HepG2 (cell line): ENCODE data around the gene HUNK. TPM values are rescaled to one million over a fixed set of nuclear protein-coding genes. Genes with fewer than 3 reads are reported as not detected.

Source experiments
- ATF7-NPFF ChIP-seq: sonication (generic); formaldehyde crosslinking; IDR thresholded peaks from 2 replicates; pipeline ENCODE4 v1.8.1; 2023; ENCODE audit warnings: mild to moderate bottlenecking, low read depth, missing genetic modification reagents, moderate library complexity
- CENPT ChIP-seq: sonication (generic); formaldehyde crosslinking; IDR thresholded peaks from 2 replicates; pipeline ENCODE4 v1.8.0; 2022; ENCODE audit warnings: low read depth, mild to moderate bottlenecking, moderate library complexity, missing genetic modification reagents
- DR1 ChIP-seq: sonication (generic); formaldehyde crosslinking; IDR thresholded peaks from 2 replicates; pipeline ENCODE4 v1.8.0; 2021; ENCODE audit warnings: mild to moderate bottlenecking, missing genetic modification reagents, inconsistent platforms
- FOXO1 ChIP-seq: sonication (generic); formaldehyde crosslinking; IDR thresholded peaks from 2 replicates; pipeline ENCODE4 v1.4.0; 2020; ENCODE audit warnings: missing genetic modification reagents
- HES4 ChIP-seq: sonication (generic); formaldehyde crosslinking; IDR thresholded peaks from 2 replicates; pipeline ENCODE4 v1.9.0; 2021; ENCODE audit warnings: mild to moderate bottlenecking, missing genetic modification reagents, borderline replicate concordance
- KLF6 ChIP-seq: IDR thresholded peaks from 2 replicates; pipeline ENCODE4 v1.8.0; 2016; ENCODE audit warnings: missing biosample characterization, missing genetic modification reagents
- MYC ChIP-seq: sonication (generic); formaldehyde crosslinking; IDR thresholded peaks from 2 replicates; pipeline ENCODE4 v1.9.0; 2021; ENCODE audit warnings: missing genetic modification reagents, borderline replicate concordance
- NCOA2 ChIP-seq: sonication (generic); formaldehyde crosslinking; IDR thresholded peaks from 2 replicates; pipeline ENCODE4 v1.8.0; 2022; ENCODE audit warnings: inconsistent platforms
- PLRG1 ChIP-seq: fragments of 450-650 bp; conservative IDR thresholded peaks from 2 replicates; pipeline ENCODE4 v1.6.1; 2016
- RARA ChIP-seq: IDR thresholded peaks from 2 replicates; pipeline ENCODE4 v1.6.1; 2016; ENCODE audit warnings: missing genetic modification reagents, missing compliant biosample characterization
- SALL1 ChIP-seq: sonication (generic); formaldehyde crosslinking; IDR thresholded peaks from 2 replicates; pipeline ENCODE4 v1.8.0; 2022; ENCODE audit warnings: mild to moderate bottlenecking, missing genetic modification reagents
- SAP130 ChIP-seq: IDR thresholded peaks from 2 replicates; pipeline ENCODE4 v1.6.1; 2016; ENCODE audit warnings: low read depth
- SRSF4 ChIP-seq: fragments of 200-400 bp; formaldehyde crosslinking; IDR thresholded peaks from one replicate; pipeline ENCODE4 v1.6.1; 2018; ENCODE audit warnings: mild to moderate bottlenecking, low read depth, low read length, moderate library complexity; ENCODE audit not compliant: poor library complexity, severe bottlenecking
- ZBTB10 ChIP-seq: sonication (generic); formaldehyde crosslinking; IDR thresholded peaks from 2 replicates; pipeline ENCODE4 v1.4.0; 2020; ENCODE audit warnings: missing genetic modification reagents, borderline replicate concordance
- ZFP90 ChIP-seq: sonication (generic); formaldehyde crosslinking; IDR thresholded peaks from 2 replicates; pipeline ENCODE4 v1.8.0; 2022; ENCODE audit warnings: missing genetic modification reagents, mild to moderate bottlenecking, inconsistent platforms, borderline replicate concordance
- ZNF281 ChIP-seq: sonication (generic); formaldehyde crosslinking; IDR thresholded peaks from 2 replicates; pipeline ENCODE4 v1.4.0; 2020; ENCODE audit warnings: missing genetic modification reagents, borderline replicate concordance
- ZNF362 ChIP-seq: sonication (generic); formaldehyde crosslinking; IDR thresholded peaks from 2 replicates; pipeline ENCODE4 v1.4.0; 2020; ENCODE audit warnings: missing genetic modification reagents, mild to moderate bottlenecking, borderline replicate concordance
- ZNF747 ChIP-seq: sonication (generic); formaldehyde crosslinking; IDR thresholded peaks from 2 replicates; pipeline ENCODE4 v1.8.1; 2023; ENCODE audit warnings: missing genetic modification reagents, mild to moderate bottlenecking, borderline replicate concordance
- polyA plus RNA-seq, 8 experiments: library from polyadenylated mRNA; depleted of rRNA in 3 of 8; stranded (reverse) in 7 of 8; unstranded in 1 of 8; fragments of >200 nt; fragmentation: Illumina TruSeq in 4 of 8; extraction: Trizol in 4 of 8; gene quantifications; 2 replicates each; pipeline versions ENCODE4 v1.2.1 to v1.2.3, GENCODE V29; 2011 to 2016; ENCODE audit warnings: low read depth in 4 of 8, missing spikeins in 1 of 8, mixed read lengths in 1 of 8; ENCODE audit not compliant: insufficient read depth in 1 of 8
- total RNA-seq, 5 experiments: library from RNA; depleted of rRNA; stranded (reverse); fragments of >200 nt; fragmentation: Illumina TruSeq; extraction: Trizol; gene quantifications; 2 replicates each; pipeline ENCODE4 v1.2.3, GENCODE V29; 2016; ENCODE audit warnings: low read depth in 1 of 5
- TF ChIP-seq, protein P1 (sequence below): sonication (generic); formaldehyde crosslinking; IDR thresholded peaks from 2 replicates; pipeline ENCODE4 v1.8.0; 2022; ENCODE audit warnings: missing genetic modification reagents, mild to moderate bottlenecking, inconsistent platforms, borderline replicate concordance
- TF ChIP-seq, protein P2 (sequence below): sonication (generic); formaldehyde crosslinking; IDR thresholded peaks from 2 replicates; pipeline ENCODE4 v1.5.1; 2020; ENCODE audit warnings: missing genetic modification reagents, mild to moderate bottlenecking, borderline replicate concordance

Gene HUNK
- total and polyA plus RNA-seq, 2 of the 13 experiments (the other 11 are each of a cell fraction or from before 2014, with no cell fraction given), result 1.8 to 1.9 TPM

DNA sequence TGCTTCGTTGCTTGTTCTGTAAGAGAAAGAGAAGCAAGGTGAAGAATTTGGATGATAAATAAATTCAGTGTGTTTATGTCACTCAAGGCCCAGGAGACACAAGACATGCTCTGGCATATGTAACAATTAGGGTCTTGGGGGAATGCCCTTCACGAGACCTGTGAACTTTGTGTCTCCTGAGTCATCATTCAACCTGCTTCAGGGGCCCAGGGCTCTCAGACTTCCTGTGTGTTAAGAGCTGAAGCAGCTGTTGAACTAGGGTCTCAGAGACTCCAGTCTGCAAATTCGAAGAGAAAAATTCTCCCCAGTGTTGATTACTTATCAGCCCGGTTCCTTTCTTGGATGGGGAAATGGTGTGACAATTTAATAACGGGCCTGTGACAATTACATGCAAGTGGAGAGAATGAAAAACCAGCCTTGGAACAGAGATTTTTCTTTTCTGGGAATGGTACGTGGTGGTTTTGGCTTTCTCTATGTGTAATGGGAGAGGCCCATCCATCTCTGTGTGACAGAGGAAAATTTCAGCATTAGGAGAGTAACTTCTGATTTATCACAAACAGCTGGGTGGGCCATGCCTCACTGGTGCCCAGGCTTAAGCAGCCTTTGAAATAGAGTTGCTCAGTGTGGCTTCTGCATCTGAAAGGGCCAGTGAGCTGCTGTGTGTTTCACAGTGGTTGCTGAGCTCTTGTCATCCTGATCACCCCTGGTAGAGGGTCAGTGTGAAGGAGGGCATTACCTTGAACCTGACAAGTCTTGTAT lies 22.4 kb downstream of the HUNK start (continued):
- no peak for TF ChIP-seq ZNF362 (CRISPR knock-in tag)
- TF ChIP-seq KLF6 (CRISPR knock-in tag), result no peak
- 0 out of 2 replicates have a peak, but pooled peaks have one; percentile 20 for TF ChIP-seq SALL1 (CRISPR knock-in tag)
- no peak for TF ChIP-seq FOXO1 (CRISPR knock-in tag)
- no peak for TF ChIP-seq PLRG1
- peak; percentile 35; the same call in 1 of the 2 replicates for TF ChIP-seq NCOA2 (CRISPR knock-in tag)
- TF ChIP-seq SRSF4, result no peak
- TF ChIP-seq, protein P1, sequence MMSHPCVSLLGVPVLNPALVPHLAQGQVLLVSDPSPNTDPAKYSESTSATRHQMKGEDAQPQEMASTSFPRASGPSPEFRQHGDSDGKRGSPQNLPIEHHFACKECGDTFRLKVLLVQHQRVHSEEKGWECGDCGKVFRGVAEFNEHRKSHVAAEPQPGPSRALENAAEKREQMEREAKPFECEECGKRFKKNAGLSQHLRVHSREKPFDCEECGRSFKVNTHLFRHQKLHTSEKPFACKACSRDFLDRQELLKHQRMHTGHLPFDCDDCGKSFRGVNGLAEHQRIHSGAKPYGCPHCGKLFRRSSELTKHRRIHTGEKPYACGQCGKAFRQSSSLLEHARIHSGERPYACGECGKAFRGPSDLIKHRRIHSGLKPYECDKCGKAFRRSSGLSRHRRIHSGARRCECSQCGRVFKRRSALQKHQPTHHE (CRISPR knock-in tag), result no peak
- no peak for TF ChIP-seq ATF7-NPFF (CRISPR knock-in tag)
- TF ChIP-seq, protein P2, sequence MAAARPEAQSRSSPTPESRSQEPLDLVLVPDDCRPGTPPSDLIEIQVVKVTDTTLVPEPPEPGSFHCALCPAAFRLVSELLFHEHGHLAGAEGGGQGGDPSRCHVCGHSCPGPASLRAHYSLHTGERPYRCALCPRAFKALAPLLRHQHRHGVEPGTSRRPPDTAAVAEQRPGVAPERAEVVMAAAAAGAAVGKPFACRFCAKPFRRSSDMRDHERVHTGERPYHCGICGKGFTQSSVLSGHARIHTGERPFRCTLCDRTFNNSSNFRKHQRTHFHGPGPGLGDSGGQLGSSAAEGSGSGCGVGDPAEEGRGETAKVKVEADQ (CRISPR knock-in tag), result 0 out of 2 replicates have a peak, but pooled peaks have one; percentile 22
- no peak for TF ChIP-seq ZNF747 (CRISPR knock-in tag)
- 0 out of 2 replicates have a peak, but pooled peaks have one; percentile 15 for TF ChIP-seq SAP130 (CRISPR knock-in tag)
- TF ChIP-seq ZBTB10, result no peak
- peak; percentile 64 for TF ChIP-seq RARA (CRISPR knock-in tag)
- 0 out of 2 replicates have a peak, but pooled peaks have one; percentile 8 for TF ChIP-seq ZFP90 (CRISPR knock-in tag)
- no peak for TF ChIP-seq ZNF281 (CRISPR knock-in tag)
- no peak for TF ChIP-seq CENPT (CRISPR knock-in tag)
- no peak for TF ChIP-seq MYC (CRISPR knock-in tag)
- TF ChIP-seq HES4 (CRISPR knock-in tag), result no peak
- no peak for TF ChIP-seq DR1 (CRISPR knock-in tag)
